Vagina (tissue), 2 donors: Measurements from ENCODE around the gene SLMAP. TPM values are rescaled to one million over a fixed set of nuclear protein-coding genes. Genes with fewer than 3 reads are reported as not detected.
"Not testable (repeated sequence)": the region's sequence is repeated elsewhere in the genome, so short reads cannot be mapped to it uniquely, and the experiment has no call there.

Experiments
- DNase-seq, 2 donors: peaks; one replicate each; pipeline ENCODE4 v3.0.0-alpha.2; 2017; ENCODE audit errors: extremely low spot score in 2 of 2
- H3K27ac ChIP-seq: fragments of 200-600 bp; sonication (generic); one replicate; pipeline ENCODE4 v1.5.1; 2019
- H3K27me3 ChIP-seq: fragments of 200-600 bp; sonication (generic); one replicate; pipeline ENCODE4 v1.5.1; 2019
- H3K36me3 ChIP-seq, 2 donors: fragments of 200-600 bp; sonication (generic); one replicate each; pipeline ENCODE4 v1.5.1; 2017 to 2019
- H3K4me1 ChIP-seq: fragments of 200-600 bp; sonication (generic); one replicate; pipeline ENCODE4 v1.5.1; 2019
- H3K4me3 ChIP-seq, 2 donors: fragments of 200-600 bp; sonication (generic); 1 replicate in 1 of 2; 2 replicates in 1 of 2; pipeline ENCODE4 v1.5.1; 2016 to 2019
- H3K9me3 ChIP-seq: fragments of 200-600 bp; sonication (generic); one replicate; pipeline ENCODE4 v1.5.1; 2019
- CTCF ChIP-seq, 3 experiments: fragments of 450-650 bp in 2 of 3; fragments of 200-600 bp in 1 of 3; sonication (generic) in 1 of 3; IDR thresholded peaks; one replicate each; pipeline ENCODE4 v1.5.1; 2017 to 2019; ENCODE audit warnings: antibody characterized with exemption in 3 of 3, mild to moderate bottlenecking in 2 of 3, moderate library complexity in 2 of 3
- POLR2A ChIP-seq, 2 donors: fragments of 450-650 bp; IDR thresholded peaks; one replicate each; pipeline ENCODE4 v1.6.1; 2017; ENCODE audit warnings: antibody characterized with exemption in 2 of 2, mild to moderate bottlenecking in 2 of 2, moderate library complexity in 2 of 2
- POLR2AphosphoS5 ChIP-seq, 2 donors: sonication (generic); formaldehyde crosslinking; IDR thresholded peaks; one replicate each; pipeline ENCODE4 v1.9.0; 2017; ENCODE audit warnings: antibody characterized with exemption in 2 of 2, mild to moderate bottlenecking in 2 of 2, low read depth in 1 of 2; ENCODE audit not compliant: insufficient read depth in 1 of 2
- intact Hi-C: fragments of 100-400 bp; cut with DNase I; formaldehyde crosslinking; loops from one replicate; pipeline ENCODE4 v1.15.1; 2023
- total RNA-seq: library from RNA; depleted of rRNA; stranded (reverse); fragments of >200 nt; gene quantifications from one replicate; pipeline ENCODE4 v1.2.3, GENCODE V29; 2016

The SLMAP gene
- total RNA-seq, 1 donor from 2014 or later: 102 TPM

GRCh38 chr3:57877116-57877515 lies 121.0 kb downstream of the SLMAP start:
- no peak overlapping the region for H3K4me3 ChIP-seq
- no peak for DNase-seq
- H3K4me1 ChIP-seq: no peaks in the 10 kb centered on the region
- no peaks in the 10 kb centered on the region for H3K9me3 ChIP-seq
- no peak for TF ChIP-seq POLR2A (IDR thresholded peaks at IDR 0.05)
- TF ChIP-seq POLR2AphosphoS5 (IDR thresholded peaks at IDR 0.05; ENCODE audit: insufficient read depth in 1 of 2, low read depth in 1 of 2): no peak
- TF ChIP-seq CTCF (IDR thresholded peaks at IDR 0.05): no peak
- no peaks in the 10 kb centered on the region for H3K36me3 ChIP-seq
- intact Hi-C loops: no loop called here
- no peak overlapping the region for H3K27ac ChIP-seq
- no peaks in the 10 kb centered on the region for H3K27me3 ChIP-seq

GRCh38 chr3:57884436-57884835 lies 128.3 kb downstream of the SLMAP start:
- intact Hi-C loops, H3K27ac ChIP-seq, H3K4me3 ChIP-seq, H3K9me3 ChIP-seq, H3K4me1 ChIP-seq, DNase-seq, H3K27me3 ChIP-seq, H3K36me3 ChIP-seq: not testable (repeated sequence)

GRCh38 chr3:57889807-57890206 lies 133.7 kb downstream of the SLMAP start:
- no peaks in the 10 kb centered on the region for H3K4me1 ChIP-seq
- no peaks in the 10 kb centered on the region for H3K27me3 ChIP-seq
- intact Hi-C loops: no loop called here
- H3K4me3 ChIP-seq: peak overlapping the region; percentile 24 to 34
- H3K27ac ChIP-seq: peak overlapping the region; percentile 46
- DNase-seq: no peak
- H3K9me3 ChIP-seq: no peaks in the 10 kb centered on the region
- TF ChIP-seq CTCF (IDR thresholded peaks at IDR 0.05) (no peak), POLR2AphosphoS5 (IDR thresholded peaks at IDR 0.05; ENCODE audit: insufficient read depth in 1 of 2, low read depth in 1 of 2) (peak in 1 of 2 donors; percentile 48)
- peaks cover 0 to 7% of the 10 kb centered on the region in 2 donors for H3K36me3 ChIP-seq

- Histone ChIP-seq H3K36me3 (peaks cover 0 to 7% of the 10 kb centered on the region in 2 donors), H3K9me3 (no peaks in the 10 kb centered on the region), H3K4me3 (peak overlapping the region in 1 of 2 donors; percentile 24), H3K4me1 (peaks cover 5% of the 10 kb centered on the region), H3K27me3 (no peaks in the 10 kb centered on the region), H3K27ac (no peak overlapping the region)
- peak in 1 of 2 donors; percentile 56 for TF ChIP-seq POLR2AphosphoS5 (IDR thresholded peaks at IDR 0.05; ENCODE audit: insufficient read depth in 1 of 2, low read depth in 1 of 2)
- TF ChIP-seq CTCF (IDR thresholded peaks at IDR 0.05): no peak
- intact Hi-C loops: no loop called here
- DNase-seq: no peak
Observed at GRCh38 chr3:57890874-57891273, 134.8 kb downstream of the SLMAP start.

GRCh38 chr3:57892423-57892822 lies 136.3 kb downstream of the SLMAP start:
- peaks cover 0 to under 1% of the 10 kb centered on the region in 2 donors for H3K36me3 ChIP-seq
- H3K4me1 ChIP-seq: peaks cover 10% of the 10 kb centered on the region
- H3K27ac ChIP-seq: no peak overlapping the region
- DNase-seq: no peak
- no peak for TF ChIP-seq POLR2AphosphoS5 (IDR thresholded peaks at IDR 0.05; ENCODE audit: insufficient read depth in 1 of 2, low read depth in 1 of 2)
- TF ChIP-seq POLR2A (IDR thresholded peaks at IDR 0.05): no peak
- no peak for TF ChIP-seq CTCF (IDR thresholded peaks at IDR 0.05)
- intact Hi-C loops: no loop called here
- H3K4me3 ChIP-seq: no peak overlapping the region
- no peaks in the 10 kb centered on the region for H3K9me3 ChIP-seq
- no peaks in the 10 kb centered on the region for H3K27me3 ChIP-seq

GRCh38 chr3:57893156-57893555 lies 137.0 kb downstream of the SLMAP start:
- TF ChIP-seq CTCF (IDR thresholded peaks at IDR 0.05) (no peak), POLR2AphosphoS5 (IDR thresholded peaks at IDR 0.05; ENCODE audit: insufficient read depth in 1 of 2, low read depth in 1 of 2) (no peak), POLR2A (IDR thresholded peaks at IDR 0.05) (no peak)
- peaks cover 10% of the 10 kb centered on the region for H3K4me1 ChIP-seq
- no peaks in the 10 kb centered on the region for H3K36me3 ChIP-seq
- no peak for DNase-seq
- intact Hi-C loops: no loop called here
- no peak overlapping the region for H3K27ac ChIP-seq
- H3K27me3 ChIP-seq: no peaks in the 10 kb centered on the region
- H3K9me3 ChIP-seq: no peaks in the 10 kb centered on the region
- no peak overlapping the region for H3K4me3 ChIP-seq
